ENCODE data around the gene CTSC. TPM values are rescaled to one million over a fixed set of nuclear protein-coding genes. Genes with fewer than 3 reads are reported as not detected.

The CTSC gene
- total and polyA plus RNA-seq, 9 of the 15 experiments (the other 6 are each of a cell fraction or from before 2014, with no cell fraction given), result 113 to 403 (median 187) TPM

- TF ChIP-seq ZBTB11 (CRISPR knock-in tag; IDR thresholded peaks at IDR 0.05) (no peak), ZZZ3 (IDR thresholded peaks at IDR 0.05) (no peak), RAD21 (CRISPR knock-in tag; conservative IDR thresholded peaks at IDR 0.05 in 1 of 2, IDR thresholded peaks at IDR 0.05 in 1 of 2) (no peak), SMARCA5 (IDR thresholded peaks at IDR 0.05) (no peak), TRIM25 (IDR thresholded peaks at IDR 0.05; ENCODE audit: borderline replicate concordance) (no peak), MTA3 (IDR thresholded peaks at IDR 0.05; ENCODE audit: borderline replicate concordance) (peak; percentile 60; the same call in 1 of the 2 replicates), ZBTB26 (CRISPR knock-in tag; IDR thresholded peaks at IDR 0.05) (no peak), BRD9 (IDR thresholded peaks at IDR 0.05; ENCODE audit: low read depth, partially characterized antibody) (no peak), MLX (CRISPR knock-in tag; conservative IDR thresholded peaks at IDR 0.05) (no peak), ZNF561 (CRISPR knock-in tag; conservative IDR thresholded peaks at IDR 0.05) (no peak), CEBPZ (IDR thresholded peaks at IDR 0.05; ENCODE audit: borderline replicate concordance, low read depth, low read length) (no peak), ZNF584 (CRISPR knock-in tag; IDR thresholded peaks at IDR 0.05; ENCODE audit: low read depth) (no peak), HDAC8 (tag; IDR thresholded peaks at IDR 0.05) (no peak), FOSL1 (tag; conservative IDR thresholded peaks at IDR 0.05) (no peak), CHCHD3 (CRISPR knock-in tag; IDR thresholded peaks at IDR 0.05) (no peak), KLF10 (CRISPR knock-in tag; IDR thresholded peaks at IDR 0.05) (no peak), ZNF274 (IDR thresholded peaks at IDR 0.05; ENCODE audit: borderline replicate concordance, low read depth, low read length) (no peak)
Measured at GRCh38 chr11:88359541-88359940, 22.0 kb upstream of the CTSC start (continued).

Measured in K562 (cell line).